SK-N-SH treated with all-trans-retinoic acid at 6 μM for 48 hours (cell line): ENCODE data around the gene TCERG1.

Experiments used
- ATAC-seq: fragments of 200-7000 bp; cut with Tn5 transposase; 3 replicates; pipeline ENCODE4 v1.9.1; 2020; ENCODE audit warnings: mild to moderate bottlenecking, moderate library complexity
- ARNTL ChIP-seq: fragments of 450-650 bp; formaldehyde crosslinking; IDR thresholded peaks from 2 replicates; pipeline ENCODE4 v1.5.0; 2020; ENCODE audit warnings: low read depth, mild to moderate bottlenecking, moderate library complexity, borderline replicate concordance
- BACH2 ChIP-seq: fragments of 250-450 bp; sonication (Bioruptor Pico); IDR thresholded peaks from 2 replicates; pipeline ENCODE4 v1.9.0; 2021; ENCODE audit warnings: mild to moderate bottlenecking, borderline replicate concordance
- CREB5 ChIP-seq: fragments of 250-450 bp; sonication (Bioruptor Pico); IDR thresholded peaks from 2 replicates; pipeline ENCODE4 v1.5.1; 2020; ENCODE audit warnings: low read depth, mild to moderate bottlenecking, moderate library complexity
- CSRNP3 ChIP-seq: fragments of 250-450 bp; sonication (Bioruptor Pico); IDR thresholded peaks from 2 replicates; pipeline ENCODE4 v1.5.1; 2021; ENCODE audit warnings: mild to moderate bottlenecking, moderate library complexity
- ESRRG ChIP-seq: fragments of 250-450 bp; sonication (Bioruptor Pico); IDR thresholded peaks from 2 replicates; pipeline ENCODE4 v1.6.1; 2021; ENCODE audit warnings: mild to moderate bottlenecking
- GLIS3 ChIP-seq: fragments of 250-450 bp; sonication (Bioruptor Pico); IDR thresholded peaks from 2 replicates; pipeline ENCODE4 v1.5.0; 2020; ENCODE audit warnings: mild to moderate bottlenecking, moderate library complexity
- ISL1 ChIP-seq: fragments of 250-450 bp; sonication (Bioruptor Pico); IDR thresholded peaks from 2 replicates; pipeline ENCODE4 v2.1.2; 2022; ENCODE audit warnings: mild to moderate bottlenecking, moderate library complexity
- OSR1 ChIP-seq: fragments of 250-450 bp; sonication (Bioruptor Pico); IDR thresholded peaks from 2 replicates; pipeline ENCODE4 v1.8.0; 2022; ENCODE audit warnings: moderate library complexity, mild to moderate bottlenecking, inconsistent platforms
- PATZ1 ChIP-seq: fragments of 250-450 bp; sonication (Bioruptor Pico); IDR thresholded peaks from 2 replicates; pipeline ENCODE4 v1.8.0; 2020; ENCODE audit warnings: mild to moderate bottlenecking, moderate library complexity, borderline replicate concordance
- POU6F1 ChIP-seq: fragments of 250-450 bp; sonication (Bioruptor Pico); IDR thresholded peaks from 2 replicates; pipeline ENCODE4 v1.8.0; 2021; ENCODE audit warnings: low read depth, mild to moderate bottlenecking, moderate library complexity, borderline replicate concordance
- SNAI2 ChIP-seq: fragments of 250-450 bp; sonication (Bioruptor Pico); IDR thresholded peaks from 2 replicates; pipeline ENCODE4 v1.5.0; 2020; ENCODE audit warnings: mild to moderate bottlenecking, moderate library complexity
- TCF4 ChIP-seq: fragments of 250-450 bp; sonication (Bioruptor Pico); IDR thresholded peaks from 2 replicates; pipeline ENCODE4 v1.8.0; 2021; ENCODE audit warnings: mild to moderate bottlenecking, moderate library complexity, borderline replicate concordance
- TOX ChIP-seq: fragments of 250-450 bp; sonication (Bioruptor Pico); IDR thresholded peaks from 2 replicates; pipeline ENCODE4 v1.8.0; 2021; ENCODE audit warnings: mild to moderate bottlenecking, moderate library complexity, borderline replicate concordance
- ZC3H10 ChIP-seq: fragments of 250-450 bp; sonication (Bioruptor Pico); IDR thresholded peaks from 2 replicates; pipeline ENCODE4 v1.5.1; 2021; ENCODE audit warnings: mild to moderate bottlenecking, moderate library complexity
- ZFP30 ChIP-seq: fragments of 450-650 bp; formaldehyde crosslinking; IDR thresholded peaks from 2 replicates; pipeline ENCODE4 v1.5.0; 2022; ENCODE audit warnings: mild to moderate bottlenecking, moderate library complexity
- ZNF565 ChIP-seq: fragments of 450-650 bp; formaldehyde crosslinking; conservative IDR thresholded peaks from 2 replicates; pipeline ENCODE4 v1.5.0; 2020; ENCODE audit warnings: low read depth, mild to moderate bottlenecking, moderate library complexity
- ZNF70 ChIP-seq: fragments of 450-650 bp; formaldehyde crosslinking; IDR thresholded peaks from 2 replicates; pipeline ENCODE4 v1.5.0; 2020; ENCODE audit warnings: mild to moderate bottlenecking, moderate library complexity
- ZNF8 ChIP-seq: fragments of 450-650 bp; formaldehyde crosslinking; IDR thresholded peaks from 2 replicates; pipeline ENCODE4 v1.5.0; 2020; ENCODE audit warnings: mild to moderate bottlenecking, moderate library complexity

The TCERG1 gene

GRCh38 chr5:146539973-146540372 is 92.8 kb downstream of the TCERG1 start:
- ATAC-seq = no peak
- TF ChIP-seq BACH2 (CRISPR knock-in tag) (no peak), TCF4 (CRISPR knock-in tag) (no peak), TOX (CRISPR knock-in tag) (no peak)
- TF ChIP-seq, all 23 proteins: peak for 0

GRCh38 chr5:146540414-146540813 is 93.3 kb downstream of the TCERG1 start:
- TF ChIP-seq POU6F1 (no peak), OSR1 (CRISPR knock-in tag) (no peak), CREB5 (CRISPR knock-in tag) (no peak), TCF4 (CRISPR knock-in tag) (no peak), CSRNP3 (CRISPR knock-in tag) (no peak), ZC3H10 (CRISPR knock-in tag) (no peak), PATZ1 (CRISPR knock-in tag) (no peak), GLIS3 (no peak), TOX (CRISPR knock-in tag) (no peak), ISL1 (CRISPR knock-in tag) (no peak), ZFP30 (CRISPR knock-in tag) (no peak), ZNF565 (CRISPR knock-in tag) (no peak), ESRRG (CRISPR knock-in tag) (no peak), ZNF70 (no peak), SNAI2 (CRISPR knock-in tag) (no peak), ARNTL (CRISPR knock-in tag) (no peak)
- TF ChIP-seq, all 23 proteins: peak for 0
- no peak for ATAC-seq

GRCh38 chr5:146541958-146542849 is 95.1 kb downstream of the TCERG1 start:
- TF ChIP-seq TCF4 (CRISPR knock-in tag) (no peak), ZNF8 (no peak), PATZ1 (CRISPR knock-in tag) (no peak)
- ATAC-seq = peak; percentile 99

GRCh38 chr5:146544232-146544631 is 97.1 kb downstream of the TCERG1 start:
- ATAC-seq = no peak
- TF ChIP-seq GLIS3 (no peak), OSR1 (CRISPR knock-in tag) (no peak), ESRRG (CRISPR knock-in tag) (no peak)
